Keratinocyte (primary cell): ENCODE data around the gene SH2B2. TPM values are rescaled to one million over a fixed set of nuclear protein-coding genes. Genes with fewer than 3 reads are reported as not detected.

Source experiments
- DNase-seq: peaks from one replicate; pipeline ENCODE4 v3.0.0-alpha.2; 2011; ENCODE audit warnings: low read depth, missing footprints, low spot score
- FAIRE-seq: peaks from 2 replicates; lab custom pipeline; 2011; peaks lifted over from hg19 to GRCh38; lab: Jason Lieb, UNC
- H2AFZ ChIP-seq: 2 replicates; pipeline ENCODE4 v1.6.0; 2012; ENCODE audit warnings: low read length, control low read depth, inconsistent platforms; ENCODE audit not compliant: control insufficient read depth
- H3K27ac ChIP-seq: 2 replicates; pipeline ENCODE4 v1.5.1; 2011; ENCODE audit warnings: low read length; ENCODE audit not compliant: control insufficient read depth, insufficient read depth
- H3K27me3 ChIP-seq: 3 replicates; pipeline ENCODE4 v1.6.0; 2011; ENCODE audit warnings: low read length; ENCODE audit not compliant: control insufficient read depth, insufficient read depth; ENCODE audit errors: extremely low read depth
- H3K36me3 ChIP-seq, 2 experiments: 2 replicates in 1 of 2; 3 replicates in 1 of 2; pipeline ENCODE4 v1.5.1; 2011; ENCODE audit warnings: low read length in 2 of 2, mild to moderate bottlenecking in 1 of 2; ENCODE audit not compliant: control insufficient read depth in 2 of 2, insufficient read depth in 2 of 2; ENCODE audit errors: extremely low read depth in 1 of 2
- H3K4me1 ChIP-seq: 3 replicates; pipeline ENCODE4 v1.5.1; 2011; ENCODE audit warnings: low read length; ENCODE audit not compliant: control insufficient read depth, insufficient read depth; ENCODE audit errors: extremely low read depth
- H3K4me2 ChIP-seq: 3 replicates; pipeline ENCODE4 v1.6.0; 2011; ENCODE audit warnings: low read depth, low read length; ENCODE audit not compliant: control insufficient read depth, insufficient read depth; ENCODE audit errors: extremely low read depth
- H3K4me3 ChIP-seq, 3 experiments: fragments of 200-600 bp in 1 of 3; sonication (generic) in 1 of 3; 2 replicates in 2 of 3; 3 replicates in 1 of 3; pipeline ENCODE4 v1.5.1; 2011 to 2016; ENCODE audit warnings: low read length in 3 of 3, mild to moderate bottlenecking in 3 of 3, control low read depth in 2 of 3, inconsistent platforms in 1 of 3, low read depth in 1 of 3, mixed read lengths in 1 of 3, mixed run types in 1 of 3, moderate library complexity in 1 of 3; ENCODE audit not compliant: control insufficient read depth in 2 of 3, insufficient read depth in 2 of 3; ENCODE audit errors: extremely low read depth in 1 of 3
- H3K79me2 ChIP-seq: 2 replicates; pipeline ENCODE4 v1.6.0; 2012; ENCODE audit warnings: low read length; ENCODE audit not compliant: control insufficient read depth, insufficient read depth
- H3K9ac ChIP-seq: 3 replicates; pipeline ENCODE4 v1.6.0; 2011; ENCODE audit warnings: low read length; ENCODE audit not compliant: control insufficient read depth, insufficient read depth; ENCODE audit errors: extremely low read depth
- H3K9me1 ChIP-seq: 3 replicates; pipeline ENCODE4 v1.6.0; 2011; ENCODE audit warnings: low read length; ENCODE audit not compliant: control insufficient read depth, insufficient read depth; ENCODE audit errors: extremely low read depth
- H3K9me3 ChIP-seq: 2 replicates; pipeline ENCODE4 v1.5.1; 2012; ENCODE audit warnings: low read depth, low read length; ENCODE audit not compliant: control insufficient read depth
- H4K20me1 ChIP-seq: 3 replicates; pipeline ENCODE4 v1.6.0; 2011; ENCODE audit warnings: low read length; ENCODE audit not compliant: control insufficient read depth, insufficient read depth; ENCODE audit errors: extremely low read depth
- CTCF ChIP-seq, 3 experiments: IDR thresholded peaks in 1 of 3; conservative IDR thresholded peaks in 1 of 3; optimal IDR thresholded peaks in 1 of 3; 2 replicates in 2 of 3; 3 replicates in 1 of 3; pipeline versions ENCODE3 to v1.5.1; 2011; ENCODE audit warnings: low read length in 3 of 3, mild to moderate bottlenecking in 3 of 3, moderate library complexity in 2 of 3, control low read depth in 1 of 3, inconsistent platforms in 1 of 3; ENCODE audit not compliant: insufficient read depth in 2 of 3; ENCODE audit errors: extremely low read depth in 1 of 3
- EZH2 ChIP-seq: IDR thresholded peaks from one replicate; pipeline ENCODE4 v1.6.1; 2012; ENCODE audit warnings: inconsistent platforms, mild to moderate bottlenecking, low read length, moderate library complexity
- dilution Hi-C: fragments of 300-500 bp; cut with MboI; formaldehyde crosslinking; loops from one replicate; pipeline ENCODE4 v1.7.0; 2020; ENCODE audit warnings: low sequenced_read_pairs; ENCODE audit not compliant: extremely low pct_ligation_motif_present
- polyA plus RNA-seq, 5 experiments: library from polyadenylated mRNA; depleted of rRNA in 3 of 5; stranded (reverse) in 3 of 5; stranded (forward) in 1 of 5; unstranded in 1 of 5; fragments of >200 nt; gene quantifications; 1 replicate in 1 of 5; 2 replicates in 3 of 5; 3 replicates in 1 of 5; pipeline versions ENCODE4 v1.2.1 to v1.2.3, GENCODE V29; 2011 to 2012; ENCODE audit warnings: missing spikeins in 2 of 5, low read depth in 1 of 5, low replicate concordance in 1 of 5

Gene SH2B2
- polyA plus RNA-seq, 1 donor (not counting 4 experiments of a cell fraction or from before 2014, with no cell fraction given) = 0.59 TPM

GRCh38 chr7:102251531-102252365 lies 34.9 kb upstream of the SH2B2 start:
- dilution Hi-C loops = no loop called here

DNA sequence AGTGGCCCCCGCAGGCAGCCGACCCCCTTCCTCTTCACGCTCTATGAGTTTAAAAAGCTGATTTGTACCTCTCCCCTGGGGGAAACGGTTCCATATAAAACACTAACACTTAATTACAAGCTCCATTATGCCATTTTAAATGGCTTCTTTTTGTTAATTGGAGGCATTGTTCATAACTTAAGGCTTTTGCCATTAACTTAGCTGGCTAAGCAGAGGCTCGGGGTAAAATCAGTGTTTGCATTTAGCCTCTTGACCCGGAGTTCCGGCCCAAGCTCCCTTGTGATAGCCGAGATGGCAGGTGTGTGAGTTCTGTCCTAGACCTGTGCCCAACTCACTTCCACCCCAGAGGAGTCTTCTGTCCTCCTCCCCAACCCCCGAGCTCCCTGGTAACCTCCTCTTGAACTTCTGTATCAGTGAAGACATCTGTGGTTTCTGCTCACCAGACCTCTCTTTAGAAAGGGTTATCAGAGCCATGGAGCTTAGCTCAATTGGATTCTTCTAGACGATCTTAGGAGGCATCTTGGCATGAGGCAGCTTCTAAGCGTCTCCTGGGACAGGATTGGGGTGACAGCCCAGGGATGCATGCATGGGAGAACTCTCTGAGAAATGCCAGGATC lies 34.2 kb upstream of the SH2B2 start:
- Histone ChIP-seq H3K4me3 (no peak overlapping the region), H3K27ac (no peak overlapping the region), H3K9ac (no peak overlapping the region), H2AFZ (no peak overlapping the region), H3K79me2 (no peaks in the 10 kb centered on the region), H3K9me3 (no peaks in the 10 kb centered on the region), H4K20me1 (no peaks in the 10 kb centered on the region), H3K4me2 (no peak overlapping the region), H3K27me3 (no peaks in the 10 kb centered on the region), H3K4me1 (no peaks in the 10 kb centered on the region), H3K9me1 (no peaks in the 10 kb centered on the region), H3K36me3 (no peaks in the 10 kb centered on the region)
- no peak for DNase-seq
- dilution Hi-C loops = no loop called here
- TF ChIP-seq EZH2 (no peak), CTCF (optimal IDR thresholded peaks at IDR 0.05 in 1 of 3, IDR thresholded peaks at IDR 0.05 in 1 of 3, conservative IDR thresholded peaks at IDR 0.05 in 1 of 3; ENCODE audit: extremely low read depth in 1 of 3, insufficient read depth in 2 of 3, low read length in 3 of 3) (no peak)
- no peak for FAIRE-seq

More at GRCh38 chr7:102251531-102252365, 34.9 kb upstream of the SH2B2 start:
- Histone ChIP-seq H3K27ac (no peak overlapping the region), H2AFZ (no peak overlapping the region), H3K9me3 (no peaks in the 10 kb centered on the region), H3K36me3 (no peaks in the 10 kb centered on the region), H3K9ac (no peak overlapping the region), H3K9me1 (no peaks in the 10 kb centered on the region), H3K27me3 (no peaks in the 10 kb centered on the region), H4K20me1 (no peaks in the 10 kb centered on the region), H3K4me3 (no peak overlapping the region), H3K79me2 (no peaks in the 10 kb centered on the region), H3K4me1 (no peaks in the 10 kb centered on the region), H3K4me2 (no peak overlapping the region)
- DNase-seq (no peak), FAIRE-seq (no peak)
- no peak for TF ChIP-seq EZH2
- no peak for TF ChIP-seq CTCF (optimal IDR thresholded peaks at IDR 0.05 in 1 of 3, IDR thresholded peaks at IDR 0.05 in 1 of 3, conservative IDR thresholded peaks at IDR 0.05 in 1 of 3; ENCODE audit: extremely low read depth in 1 of 3, insufficient read depth in 2 of 3, low read length in 3 of 3)
